Renal pelvis (tissue), 12 donors: ENCODE measurements around the gene CAMKV. TPM values are rescaled to one million over a fixed set of nuclear protein-coding genes. Genes with fewer than 3 reads are reported as not detected.
"Not testable (repeated sequence)": the region's sequence is repeated elsewhere in the genome, so short reads cannot be mapped to it uniquely, and the experiment has no call there.

Experiments
- DNase-seq: peaks from one replicate; pipeline ENCODE4 v3.0.0-alpha.2; 2013
- long read RNA-seq, 16 experiments: transcript quantifications; one replicate each; lab custom pipeline, GENCODE V29; 2026
- polyA plus RNA-seq, 3 donors: library from polyadenylated mRNA; unstranded; fragments of 120-200 nt; gene quantifications; one replicate each; pipeline ENCODE4 v1.2.1, GENCODE V29; 2013; ENCODE audit not compliant: insufficient read length in 3 of 3

Gene CAMKV
- under 1 TPM; 0.06 to 0.41 (median 0.26) TPM for polyA plus RNA-seq
- long read RNA-seq, donor 1: 0 reads
- long read RNA-seq, donor 2, partial matches to known transcripts: 0 of 1 reads
- long read RNA-seq, donor 2, other reads (novel, unspliced or antisense): 0 of 1 reads
- long read RNA-seq, donor 3: 0 reads
- long read RNA-seq, donor 4: 0 reads
- long read RNA-seq, donor 5: 0 reads
- long read RNA-seq, donor 6: 0 reads
- long read RNA-seq, donor 7: 0 reads
- long read RNA-seq, donor 8: 0 reads
- long read RNA-seq, donor 9: 0 reads
- long read RNA-seq, donor 10: 0 reads
- long read RNA-seq, donor 11: 0 reads
- long read RNA-seq, donor 12: 0 reads
- long read RNA-seq, donor 13: 0 reads
- long read RNA-seq, donor 14: 0 reads
- long read RNA-seq, donor 15: 0 reads
- long read RNA-seq, donor 16: 0 reads

- DNase-seq: no peak
These were observed at the start of gene CAMKV for GRCh38 chr3:49869525-49870126. Gene CAMKV (minus strand): TSS chr3:49869906. CDS start chr3:49862388, 7,518 bp downstream.

DNA sequence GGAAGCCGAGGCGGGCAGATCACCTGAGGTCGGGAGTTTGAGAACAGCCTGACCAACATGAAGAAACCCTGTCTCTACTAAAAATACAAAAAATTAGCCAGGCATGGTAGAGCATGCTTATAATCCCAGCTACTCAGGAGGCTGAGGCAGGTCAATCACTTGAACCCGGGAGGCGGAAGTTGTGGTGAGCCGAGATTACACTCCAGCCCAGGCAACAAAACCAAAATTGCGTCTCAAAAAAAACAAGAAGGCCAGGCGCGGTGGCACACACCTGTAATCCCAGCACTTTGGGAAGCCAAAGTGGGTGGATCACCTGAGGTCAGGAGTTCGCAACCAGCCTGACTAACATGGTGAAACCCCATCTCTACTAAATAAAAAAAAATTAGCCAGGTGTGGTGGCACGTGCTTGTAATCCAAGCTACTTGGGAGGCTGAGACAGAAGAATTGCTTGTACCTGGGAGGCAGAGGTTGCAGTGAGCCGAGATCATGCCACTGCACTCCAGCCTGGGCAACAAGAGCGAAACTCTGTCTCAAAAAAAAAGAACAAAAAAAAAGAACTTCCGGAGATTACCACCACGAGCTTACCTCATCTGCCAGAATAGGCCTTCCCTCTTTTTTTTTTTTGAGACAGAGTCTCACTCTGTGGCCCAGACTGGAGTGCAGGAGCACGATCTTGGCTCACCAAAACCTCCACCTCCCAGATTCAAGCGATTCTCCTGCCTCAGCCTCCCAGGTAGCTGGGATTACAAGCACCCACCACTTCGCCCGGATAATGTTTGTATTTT is 48.3 kb upstream of the CAMKV start:
- not testable (repeated sequence) for DNase-seq

DNA sequence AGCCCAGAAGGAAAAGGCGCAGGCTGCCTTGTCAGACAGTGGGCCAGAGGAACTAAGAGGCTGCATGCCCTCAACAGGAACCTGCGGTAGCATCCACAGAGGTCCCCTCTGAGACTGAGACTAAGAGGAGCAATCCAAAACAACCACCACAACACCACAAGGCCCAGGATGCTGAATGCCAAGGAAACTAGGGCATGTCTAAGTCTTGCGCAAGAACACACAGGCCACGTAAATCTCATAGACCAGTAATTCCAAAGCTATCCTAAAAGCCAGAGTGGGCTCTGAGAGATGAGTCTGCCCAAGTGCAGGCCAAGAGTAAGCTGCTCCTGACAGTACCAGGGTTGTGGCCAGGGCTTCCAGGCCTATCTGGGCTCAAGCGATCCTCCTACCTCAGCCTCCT is 47.0 kb upstream of the CAMKV start:
- DNase-seq: no peak

DNA sequence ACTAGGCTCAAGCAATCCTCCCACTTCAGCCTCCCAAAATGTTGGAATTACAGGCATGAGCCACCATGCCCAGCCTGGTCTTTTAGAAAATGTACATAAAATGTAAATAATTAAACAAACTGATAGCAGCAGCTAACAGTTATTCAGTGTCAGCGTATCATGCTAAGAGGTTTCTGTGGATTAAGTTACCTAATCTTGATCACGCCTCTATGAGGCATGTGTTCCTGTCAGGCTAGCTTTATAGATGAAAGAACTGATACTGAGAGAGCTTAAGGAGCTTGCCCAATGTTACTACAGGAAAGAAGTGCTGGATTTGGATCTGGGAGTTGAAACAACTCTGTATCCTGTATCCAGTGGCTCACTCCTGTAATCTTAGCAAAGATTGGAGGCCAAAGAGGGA is 45.2 kb upstream of the CAMKV start:
- no peak for DNase-seq

DNA sequence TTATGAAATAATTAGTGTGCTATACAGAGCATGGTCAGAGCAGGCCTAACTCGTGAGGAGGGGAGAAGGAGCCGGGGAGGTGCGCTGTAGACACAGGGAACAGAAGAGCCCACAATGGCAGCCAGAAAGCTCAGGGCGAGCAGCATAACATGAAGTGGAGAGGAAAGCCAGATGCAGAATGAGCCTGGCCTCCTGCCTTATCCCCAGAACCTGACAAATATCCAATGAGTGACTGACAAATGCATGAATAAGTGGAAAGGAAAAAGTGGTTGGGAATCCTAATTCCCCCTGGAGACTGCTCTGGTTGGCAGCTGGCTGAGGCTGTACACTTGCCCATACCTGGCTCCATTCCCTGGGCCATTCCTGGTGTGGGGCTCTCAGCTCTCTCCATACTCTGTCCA is 43.2 kb upstream of the CAMKV start:
- DNase-seq: no peak

- no peak for DNase-seq
These were observed 41.9 kb upstream of the CAMKV start for GRCh38 chr3:49911611-49912010.

GRCh38 chr3:49911124-49911420 is 41.4 kb upstream of the CAMKV start:
- DNase-seq: no peak

DNA sequence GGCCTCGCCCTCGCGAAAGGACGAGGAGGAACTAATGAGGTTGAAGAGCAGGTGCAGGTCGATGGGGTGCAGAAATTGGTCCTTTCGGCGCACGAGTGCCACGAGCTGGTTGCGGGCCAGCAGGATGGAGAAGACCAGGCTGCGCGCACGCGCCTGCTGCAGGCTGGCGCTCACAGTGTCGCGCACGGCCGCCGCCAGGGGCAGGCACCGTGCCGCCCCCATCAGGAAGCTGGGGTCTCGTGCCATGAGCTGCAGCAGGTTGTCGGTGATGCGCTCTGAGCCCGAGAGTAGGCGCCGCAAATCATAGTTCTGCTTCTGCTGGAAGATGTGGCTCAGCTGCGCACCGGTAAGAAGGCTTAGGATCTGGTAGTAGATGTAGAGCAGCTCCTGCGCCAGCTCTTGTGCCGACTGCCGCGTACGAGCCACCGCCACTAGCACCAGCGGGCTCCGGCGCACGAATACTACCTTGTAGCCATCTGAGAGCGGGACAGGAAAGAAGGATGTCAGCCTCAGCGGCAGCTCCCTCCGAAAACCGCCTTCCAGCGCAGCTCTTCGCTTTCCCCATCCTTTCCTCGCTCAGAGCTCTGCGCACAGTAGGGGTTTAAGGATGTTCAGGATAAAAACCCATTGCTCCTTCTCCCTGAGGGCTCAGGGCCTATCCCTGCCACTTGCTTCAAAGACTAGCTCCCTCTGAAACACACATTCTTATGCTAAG is 40.9 kb upstream of the CAMKV start:
- DNase-seq: peak; percentile 36

- no peak for DNase-seq
These were observed 38.9 kb upstream of the CAMKV start for GRCh38 chr3:49908373-49909199.

DNA sequence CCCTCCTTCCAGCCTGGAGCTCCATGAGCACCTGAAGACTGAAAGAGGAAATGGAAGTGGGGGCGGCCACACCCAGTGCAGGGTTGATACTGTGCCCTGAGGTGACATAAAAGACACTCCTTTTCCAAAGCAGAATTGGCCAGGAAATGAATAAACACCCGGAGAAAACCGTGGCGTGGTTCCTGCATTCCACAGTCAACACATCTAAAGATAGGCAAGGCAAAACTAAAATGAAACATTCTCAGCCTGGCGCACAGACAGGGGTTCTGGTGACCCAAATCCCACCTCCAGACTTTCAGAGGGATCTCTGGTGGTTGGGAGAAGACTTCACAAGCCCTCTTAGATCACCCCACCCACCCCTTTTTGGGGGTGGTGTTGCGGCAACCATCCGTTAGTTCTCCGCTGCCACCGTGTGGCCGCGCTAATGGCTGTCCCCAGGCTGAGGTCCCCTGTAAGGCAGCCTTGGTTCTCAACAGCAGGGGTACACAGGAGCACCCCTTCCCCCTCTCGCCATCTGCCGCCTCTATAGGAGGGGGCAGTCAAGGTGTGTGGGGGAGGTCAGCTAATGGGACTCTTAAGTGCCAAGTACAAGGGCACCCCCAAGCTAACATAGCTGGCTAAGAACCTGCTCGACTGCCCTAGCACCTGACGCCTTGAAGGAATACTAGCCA is 36.5 kb upstream of the CAMKV start:
- DNase-seq: no peak

DNA sequence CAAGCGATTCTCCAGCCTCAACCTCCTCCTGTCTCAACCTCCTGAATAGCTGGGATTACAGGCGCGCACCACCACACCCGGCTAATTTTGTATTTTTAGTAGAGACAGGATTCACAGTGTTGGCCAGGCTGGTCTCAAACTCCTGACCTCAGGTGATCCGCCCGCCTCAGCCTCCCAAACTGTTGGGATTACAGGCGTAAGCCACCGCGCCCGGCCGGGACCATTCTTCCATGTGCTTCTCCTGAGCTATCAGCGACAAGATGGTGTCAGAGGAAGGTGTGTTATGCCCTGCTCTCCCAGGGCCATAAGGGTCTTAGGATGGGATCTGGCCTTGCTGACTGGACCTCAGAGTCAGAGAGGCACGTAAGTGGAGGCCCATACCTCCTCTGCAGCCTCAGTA is 34.7 kb upstream of the CAMKV start:
- DNase-seq: not testable (repeated sequence)

GRCh38 chr3:49903451-49904424 is 34.0 kb upstream of the CAMKV start, which contains the start of gene MST1R:
Gene MST1R (minus strand): TSS chr3:49903873. CDS start chr3:49903609, 264 bp downstream.
- peak; percentile 68 for DNase-seq

- no peak for DNase-seq
These were observed 33.0 kb upstream of the CAMKV start for GRCh38 chr3:49902511-49903345.

GRCh38 chr3:49901366-49902339 is 31.9 kb upstream of the CAMKV start:
- no peak for DNase-seq

- no peak for DNase-seq
These were observed 30.9 kb upstream of the CAMKV start for GRCh38 chr3:49900491-49901153.

DNA sequence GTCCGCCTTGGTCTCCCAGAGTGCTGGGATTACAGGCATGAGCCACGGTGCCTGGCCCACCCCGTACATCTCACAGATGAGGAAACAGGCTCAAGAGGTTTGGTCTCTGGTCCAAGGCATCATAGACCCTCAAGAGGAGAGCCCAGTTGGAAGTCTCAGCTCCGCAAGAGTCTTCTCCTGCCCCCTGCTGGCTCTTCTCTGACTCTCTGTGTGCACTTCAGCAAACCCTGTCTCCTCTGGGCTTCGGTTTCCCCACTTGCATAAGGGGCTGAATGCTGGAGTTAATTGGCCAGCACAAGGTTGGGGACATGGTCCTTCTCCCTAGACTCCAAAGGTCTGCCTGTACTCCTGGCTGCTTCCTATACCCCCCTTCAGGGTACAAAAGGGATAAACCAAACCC is 30.1 kb upstream of the CAMKV start:
- DNase-seq: no peak

DNA sequence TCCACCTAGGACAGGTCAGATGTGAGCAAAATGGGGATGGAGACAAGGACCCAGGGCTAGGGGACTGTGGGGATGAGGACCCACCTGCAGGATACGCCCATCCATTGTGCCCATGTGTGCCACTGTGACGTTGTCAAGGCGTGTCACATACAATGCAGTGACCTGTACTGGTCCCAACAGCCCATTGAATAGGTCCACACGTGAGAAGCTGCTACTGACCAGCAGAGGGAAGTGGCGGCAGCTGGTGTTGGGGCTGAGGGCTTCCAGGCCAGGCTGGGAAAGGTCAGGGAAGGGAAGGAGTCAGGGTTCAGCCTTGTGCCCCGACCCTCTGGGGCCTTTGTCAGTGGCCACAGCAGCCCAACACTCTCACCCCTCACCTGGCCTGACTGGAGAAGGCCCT is 29.3 kb upstream of the CAMKV start:
- DNase-seq: no peak
